ENCODE results near the gene ASH1L.

DNA sequence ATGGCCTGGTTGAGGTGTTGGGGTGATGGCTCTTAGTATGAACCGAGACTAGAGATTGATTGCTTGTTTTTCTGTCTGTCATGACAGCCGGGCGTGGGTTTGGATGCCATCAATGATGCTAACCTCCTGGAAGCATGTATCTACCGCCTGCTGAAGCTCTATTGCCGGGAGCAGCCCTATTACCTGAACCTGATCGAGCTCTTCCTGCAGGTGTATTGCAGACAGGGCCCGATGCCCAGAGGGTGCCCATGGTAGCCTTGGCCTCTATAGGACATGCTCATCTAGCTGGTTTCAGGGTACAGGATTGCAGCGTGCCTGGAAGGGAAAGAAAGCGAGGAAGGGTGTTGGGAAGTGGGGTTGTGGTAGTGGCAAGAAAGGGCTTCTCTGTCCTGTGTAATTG lies 244.5 kb downstream of the ASH1L start:
- TF ChIP-seq POLR2AphosphoS5 (IDR thresholded peaks at IDR 0.05; ENCODE audit: low read depth, low read length) (no peak), TAF1 (IDR thresholded peaks at IDR 0.05; ENCODE audit: low read depth, low read length) (no peak), POLR2A (IDR thresholded peaks at IDR 0.05; ENCODE audit: low read depth, low read length) (no peak)

Data from GM12891 (cell line).